COR-L47 (cell line): ENCODE data around the gene ZNF780A.
A peak's percentile ranks its signal among the peaks of the same experiment; 100 is the strongest.
"Not testable (repeated sequence)": the region's sequence is repeated elsewhere in the genome, so short reads cannot be mapped to it uniquely, and the experiment has no call there.

Source experiments
- DNase-seq: peaks from one replicate; lab custom pipeline; 2025; lab: John Stamatoyannopoulos, UW

ZNF780A gene

DNA sequence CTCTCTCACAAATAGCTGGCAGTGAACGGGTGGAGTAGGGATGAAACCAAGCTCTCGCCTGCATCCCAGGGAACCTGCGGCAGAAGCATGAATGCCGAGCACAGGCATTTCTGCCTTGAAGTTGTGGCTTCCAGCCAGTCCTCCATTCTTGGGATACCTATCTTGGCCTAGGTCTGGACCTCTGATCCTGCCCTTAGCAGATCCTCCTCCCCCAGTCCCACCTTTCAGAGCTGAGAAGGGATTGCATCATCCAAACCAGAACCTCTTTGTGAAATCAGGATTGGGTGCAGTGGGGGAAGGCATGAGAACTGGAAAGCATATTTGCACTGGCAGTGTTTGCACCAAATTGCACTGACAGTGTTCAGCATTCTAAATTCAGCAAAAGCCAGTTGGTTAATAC lies 5.8 kb downstream of the ZNF780A start:
- no peak for DNase-seq

- no peak for DNase-seq
These were observed 9.3 kb downstream of the ZNF780A start for GRCh38 chr19:40081411-40081810.

DNA sequence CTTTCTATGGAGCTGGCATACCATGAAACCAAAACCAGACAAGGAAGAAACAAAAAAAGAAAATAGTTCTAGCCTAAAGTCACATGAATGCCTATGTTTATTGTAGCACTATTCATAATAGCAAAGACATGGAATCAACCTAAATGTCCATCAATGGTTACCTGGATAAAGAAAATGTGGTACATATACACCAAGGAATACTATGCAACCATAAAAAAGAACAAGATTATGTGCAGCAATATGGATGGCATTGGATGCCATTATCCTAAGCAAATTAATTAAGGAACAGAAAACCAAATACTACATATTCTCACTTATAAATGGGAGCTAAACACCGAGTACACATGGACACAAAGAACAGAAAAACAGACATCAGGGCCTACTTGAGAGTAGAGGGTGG lies 10.5 kb downstream of the ZNF780A start:
- no peak for DNase-seq

DNA sequence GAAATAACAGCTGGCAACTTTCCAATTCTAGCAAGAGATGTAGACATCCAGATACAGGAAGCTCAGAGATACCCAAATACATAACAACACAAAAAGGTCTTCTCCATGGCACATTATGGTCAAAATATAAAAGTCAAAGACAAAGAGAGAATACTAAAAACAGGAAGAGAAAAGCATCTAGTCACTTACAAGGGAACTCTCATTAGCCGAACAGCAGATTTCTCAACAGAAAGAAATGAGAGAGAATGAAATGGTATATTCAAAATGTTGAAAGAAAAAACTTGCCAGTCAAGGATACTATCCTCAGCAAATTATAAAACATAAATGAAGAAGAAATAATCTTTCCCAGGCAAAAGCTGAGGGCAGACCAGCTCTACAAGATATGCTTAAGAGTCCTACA lies 12.4 kb downstream of the ZNF780A start:
- DNase-seq, result no peak

- no peak for DNase-seq
These were observed 20.7 kb downstream of the ZNF780A start for GRCh38 chr19:40070058-40070457.

GRCh38 chr19:40059624-40060023 lies 31.1 kb downstream of the ZNF780A start:
- DNase-seq, result no peak

- no peak for DNase-seq
These were observed 33.6 kb downstream of the ZNF780A start for GRCh38 chr19:40057166-40057565.

- no peak for DNase-seq
These were observed 34.2 kb downstream of the ZNF780A start for GRCh38 chr19:40056505-40056904.

GRCh38 chr19:40055832-40056504 lies 34.8 kb downstream of the ZNF780A start, which contains the start of gene ZNF780B:
Gene ZNF780B, minus strand, starts transcription at chr19:40056231. Its CDS starts 5,899 bp downstream, at chr19:40050332.
- peak; percentile 12 for DNase-seq

DNA sequence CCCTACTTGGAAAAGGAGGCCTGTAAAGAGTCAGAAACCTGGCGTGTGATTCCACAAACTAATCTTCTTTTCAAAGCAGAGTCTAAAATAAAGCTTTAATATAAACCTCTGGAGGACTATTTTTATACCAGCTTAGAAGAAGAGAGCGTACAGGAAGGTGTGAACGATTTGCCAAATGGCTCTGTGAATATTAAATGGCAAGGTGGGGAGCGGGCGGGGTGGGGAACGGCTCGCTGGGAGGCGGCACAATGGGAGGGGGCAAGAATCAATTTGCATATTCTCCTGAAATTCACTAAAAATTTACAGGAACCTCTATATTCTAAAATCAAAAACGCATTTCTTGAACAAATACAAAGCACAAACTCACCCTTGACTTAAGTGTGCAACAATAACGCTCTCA lies 35.7 kb downstream of the ZNF780A start:
- DNase-seq, result no peak

DNA sequence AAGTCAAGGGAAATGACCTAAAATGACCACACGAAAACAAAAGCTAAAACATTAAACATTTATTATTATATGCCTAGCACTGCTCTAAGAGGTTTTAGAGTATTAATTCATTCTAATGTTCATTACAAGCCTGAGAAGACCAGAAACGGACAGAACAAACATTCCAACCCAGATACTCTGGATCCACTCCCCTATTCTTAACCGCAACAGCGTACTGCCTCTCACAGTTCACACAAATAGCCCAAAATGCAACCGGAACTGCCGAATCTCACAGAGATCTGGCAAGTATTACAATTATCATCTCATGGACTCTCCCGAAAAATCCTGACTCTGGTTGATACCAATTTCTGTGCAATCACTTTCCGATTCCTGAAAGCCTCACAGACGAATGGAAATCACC lies 36.1 kb downstream of the ZNF780A start:
- DNase-seq, result no peak

DNA sequence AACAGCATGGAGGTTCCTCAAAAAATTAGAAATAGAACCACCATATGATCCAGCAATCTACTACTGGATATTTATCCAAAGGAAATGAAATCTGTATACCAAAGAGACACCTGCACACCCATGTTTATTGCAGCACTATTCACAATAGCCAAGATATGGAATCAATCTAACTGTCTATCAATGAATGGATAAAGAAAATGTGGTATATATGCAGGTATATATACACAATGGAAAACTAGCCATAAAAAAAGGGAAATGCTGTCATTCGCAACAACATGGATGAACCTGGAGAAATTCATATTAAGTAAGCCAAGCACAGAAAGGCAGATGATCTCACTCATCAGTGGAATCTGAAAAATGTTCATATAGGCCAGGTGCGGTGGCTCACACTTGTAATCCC lies 37.3 kb downstream of the ZNF780A start:
- no peak for DNase-seq

DNA sequence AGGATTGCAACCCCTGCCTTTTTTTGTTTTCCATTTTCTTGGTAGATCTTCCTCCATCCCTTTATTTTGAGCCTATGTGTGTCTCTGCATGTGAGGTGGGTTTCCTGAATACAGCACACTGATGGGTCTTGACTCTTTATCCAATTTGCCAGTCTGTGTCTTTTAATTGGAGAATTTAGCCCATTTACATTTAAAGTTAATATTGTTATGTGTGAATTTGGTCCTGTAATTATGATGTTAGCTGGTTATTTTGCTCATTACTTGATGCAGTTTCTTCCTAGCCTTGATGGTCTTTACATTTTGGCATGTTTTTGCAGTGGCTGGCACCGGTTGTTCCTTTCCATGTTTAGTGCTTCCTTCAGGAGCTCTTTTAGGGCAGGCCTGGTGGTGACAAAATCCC lies 49.0 kb downstream of the ZNF780A start:
- DNase-seq, result not testable (repeated sequence)

- not testable (repeated sequence) for DNase-seq
These were observed 52.7 kb downstream of the ZNF780A start for GRCh38 chr19:40038047-40038446.

DNA sequence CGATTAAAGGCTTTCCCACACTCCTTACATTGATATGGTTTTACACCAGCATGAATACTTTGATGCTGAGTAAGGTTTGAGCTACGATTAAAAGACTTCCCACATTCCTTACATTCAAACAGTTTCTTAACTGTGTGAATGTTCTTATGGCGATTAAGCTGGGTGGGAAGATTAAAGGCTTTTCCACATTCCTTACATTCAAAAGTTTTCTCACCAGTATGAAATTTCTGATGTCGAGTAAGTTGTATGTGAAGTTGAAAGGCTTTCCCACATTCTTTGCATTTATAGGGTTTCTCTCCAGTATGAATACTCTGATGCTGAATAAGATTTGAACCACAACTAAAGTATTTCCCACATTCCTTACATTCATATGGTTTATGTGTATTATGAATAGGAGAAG lies 54.7 kb downstream of the ZNF780A start:
- DNase-seq, result no peak

DNA sequence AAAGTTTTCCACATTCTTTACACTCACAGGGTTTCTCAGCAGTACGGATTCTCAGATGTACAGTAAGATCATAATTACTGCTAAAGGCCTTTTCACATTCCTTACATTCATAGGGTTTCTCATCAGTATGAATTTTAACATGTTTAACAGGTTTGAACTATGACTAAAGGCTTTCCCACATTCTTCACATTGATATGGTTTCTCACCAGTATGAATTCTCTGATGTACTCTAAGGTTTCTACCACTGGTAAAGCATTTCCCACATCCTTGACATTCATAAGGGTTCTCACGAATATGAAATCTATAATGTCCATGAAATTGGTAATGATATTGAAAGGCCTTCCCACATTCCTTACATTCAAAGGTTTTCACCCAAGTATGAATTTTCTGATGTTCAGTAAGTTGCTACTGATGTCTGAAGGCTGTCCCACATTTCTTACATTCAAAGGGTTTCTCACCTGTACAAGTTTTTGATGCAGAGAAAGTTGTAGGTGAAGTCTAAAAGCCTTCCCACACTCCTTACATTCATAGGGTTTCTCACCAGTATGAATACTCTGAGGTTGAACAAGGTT lies 56.7 kb downstream of the ZNF780A start:
- no peak for DNase-seq

- DNase-seq, result no peak
These were observed 64.2 kb downstream of the ZNF780A start for GRCh38 chr19:40026597-40026970.

DNA sequence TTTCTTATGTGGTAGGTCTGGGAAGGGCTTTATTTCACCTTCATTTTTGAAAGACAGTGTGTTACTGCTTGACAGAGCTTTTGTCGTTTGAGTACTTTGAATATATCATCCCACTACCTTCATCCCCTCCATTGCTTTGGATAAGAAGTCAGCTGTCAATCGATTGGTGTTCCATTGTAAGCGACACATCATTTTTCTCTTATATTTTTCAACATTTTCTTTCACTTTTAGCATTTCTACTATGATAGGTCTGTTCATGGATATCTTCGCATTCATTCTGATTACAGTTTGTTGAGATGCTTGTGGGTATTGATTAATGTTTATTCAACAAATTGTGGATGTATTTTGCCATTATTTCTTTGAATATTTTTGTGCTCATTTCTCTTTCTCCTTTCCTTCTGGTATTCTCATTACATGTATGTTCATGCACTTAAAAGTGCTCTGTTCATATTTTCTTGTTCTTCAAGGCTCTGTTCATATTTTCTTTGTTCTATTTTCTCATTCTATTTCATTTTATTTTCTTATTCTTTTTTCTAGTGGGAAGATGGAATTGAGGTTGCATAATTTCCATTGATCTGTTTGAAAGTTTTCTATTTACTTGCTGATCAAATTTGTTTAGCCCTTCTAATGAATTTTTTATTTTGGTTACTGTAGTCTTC lies 64.7 kb downstream of the ZNF780A start:
- DNase-seq, result no peak

DNA sequence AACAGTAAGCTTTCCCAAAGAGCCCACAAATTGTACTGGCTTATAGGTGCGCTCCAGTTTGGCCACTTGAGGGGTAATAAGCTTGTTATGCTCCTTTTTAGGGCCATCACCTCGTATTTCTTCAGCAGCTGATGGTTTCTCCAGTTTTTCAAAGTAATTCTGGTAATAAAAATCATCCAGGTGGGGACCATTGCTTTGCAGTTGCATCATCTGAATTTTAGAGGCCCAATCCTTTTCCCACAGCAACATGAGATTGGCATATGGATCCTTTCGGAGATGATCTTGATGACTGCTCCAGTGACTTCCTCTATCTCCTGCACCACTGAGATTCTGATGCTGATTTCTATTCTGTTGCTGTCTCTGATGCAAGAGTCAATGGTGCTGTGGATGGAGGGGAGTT lies 66.8 kb downstream of the ZNF780A start:
- DNase-seq, result no peak
